GM23338 (cell line): ENCODE measurements around the gene IKBKE. TPM values are rescaled to one million over a fixed set of nuclear protein-coding genes. Genes with fewer than 3 reads are reported as not detected.

ENCODE experiments used
- ATAC-seq: fragments of 200-7000 bp; cut with Tn5 transposase; 3 replicates; pipeline ENCODE4 v1.9.1; 2020
- DNase-seq: peaks from one replicate; pipeline ENCODE4 v3.0.0-alpha.2; 2015; ENCODE audit warnings: low spot score
- H2AFZ ChIP-seq: fragments of 200-600 bp; sonication (generic); 2 replicates; pipeline ENCODE4 v1.8.0; 2016; ENCODE audit warnings: antibody characterized with exemption, mild to moderate bottlenecking, moderate library complexity
- H3F3A ChIP-seq: fragments of 200-600 bp; sonication (generic); replicated peaks from 2 replicates; pipeline ENCODE4 v1.8.0; 2017; ENCODE audit warnings: antibody characterized with exemption, mixed run types, low read depth
- H3K27ac ChIP-seq: fragments of 200-600 bp; sonication (generic); 2 replicates; pipeline ENCODE4 v1.6.1; 2016; ENCODE audit warnings: low read depth
- H3K27me3 ChIP-seq: fragments of 200-600 bp; sonication (generic); 2 replicates; pipeline ENCODE4 v1.8.0; 2016; ENCODE audit warnings: mild to moderate bottlenecking, mixed run types, moderate library complexity; ENCODE audit not compliant: insufficient read depth
- H3K36me3 ChIP-seq: fragments of 200-600 bp; sonication (generic); 2 replicates; pipeline ENCODE4 v1.8.0; 2016; ENCODE audit warnings: mild to moderate bottlenecking; ENCODE audit not compliant: insufficient read depth
- H3K4me1 ChIP-seq: fragments of 200-600 bp; sonication (generic); 2 replicates; pipeline ENCODE4 v1.8.0; 2016; ENCODE audit warnings: mild to moderate bottlenecking, moderate library complexity; ENCODE audit not compliant: insufficient read depth
- H3K4me2 ChIP-seq: fragments of 200-600 bp; sonication (generic); 2 replicates; pipeline ENCODE4 v1.7.1; 2017; ENCODE audit warnings: mixed run types
- H3K4me3 ChIP-seq: fragments of 200-600 bp; sonication (generic); 2 replicates; pipeline ENCODE4 v1.6.1; 2016; ENCODE audit warnings: mixed run types
- H3K79me2 ChIP-seq: fragments of 200-600 bp; sonication (generic); replicated peaks from 2 replicates; pipeline ENCODE4 v1.8.0; 2017; ENCODE audit warnings: mild to moderate bottlenecking; ENCODE audit not compliant: insufficient read depth
- H3K9me2 ChIP-seq: fragments of 200-600 bp; sonication (generic); 2 replicates; pipeline ENCODE4 v1.8.0; 2017; ENCODE audit not compliant: insufficient read depth
- H4K20me1 ChIP-seq: fragments of 200-600 bp; sonication (generic); replicated peaks from 2 replicates; pipeline ENCODE4 v1.8.0; 2017; ENCODE audit warnings: mild to moderate bottlenecking; ENCODE audit not compliant: insufficient read depth
- H3K27ac Mint-ChIP-seq: 2 replicates; pipeline ENCODE4 v1.8.0; 2020; ENCODE audit warnings: inconsistent platforms, mild to moderate bottlenecking, moderate library complexity, mixed read lengths
- H3K27me3 Mint-ChIP-seq: 3 replicates; pipeline ENCODE4 v1.8.0; 2022; ENCODE audit warnings: low read depth, mild to moderate bottlenecking, moderate library complexity, mixed read lengths, inconsistent platforms; ENCODE audit not compliant: insufficient read depth, poor library complexity
- H3K36me3 Mint-ChIP-seq: 3 replicates; pipeline ENCODE4 v1.8.0; 2021; ENCODE audit warnings: low read depth, mild to moderate bottlenecking, inconsistent platforms, moderate library complexity, mixed read lengths
- H3K4me1 Mint-ChIP-seq: 3 replicates; pipeline ENCODE4 v1.8.0; 2020; ENCODE audit warnings: mild to moderate bottlenecking, inconsistent platforms, mixed read lengths
- H3K4me3 Mint-ChIP-seq: 3 replicates; pipeline ENCODE4 v1.8.0; 2021; ENCODE audit warnings: moderate library complexity, mild to moderate bottlenecking, inconsistent platforms, mixed read lengths
- H3K9me3 Mint-ChIP-seq: 3 replicates; pipeline ENCODE4 v1.8.0; 2020; ENCODE audit warnings: moderate library complexity, mild to moderate bottlenecking, inconsistent platforms, mixed read lengths
- EZH2phosphoT487 ChIP-seq: fragments of 200-600 bp; sonication (generic); IDR thresholded peaks from one replicate; pipeline ENCODE4 v1.8.1; 2018; ENCODE audit warnings: antibody characterized with exemption; ENCODE audit not compliant: unreplicated experiment
- JUNB ChIP-seq: IDR thresholded peaks from one replicate; pipeline ENCODE4 v1.6.1; 2016; ENCODE audit warnings: antibody characterized with exemption; ENCODE audit not compliant: unreplicated experiment
- NANOG ChIP-seq: IDR thresholded peaks from 2 replicates; pipeline ENCODE4 v1.6.1; 2016; ENCODE audit warnings: antibody characterized with exemption, borderline replicate concordance
- STAT1 ChIP-seq: IDR thresholded peaks from one replicate; pipeline ENCODE4 v1.6.1; 2016; ENCODE audit warnings: antibody characterized with exemption; ENCODE audit not compliant: unreplicated experiment
- ZNF114 ChIP-seq: fragments of 250-450 bp; sonication (Bioruptor Pico); IDR thresholded peaks from 2 replicates; pipeline ENCODE4 v1.5.0; 2020; ENCODE audit warnings: mild to moderate bottlenecking, moderate library complexity
- ZNF331 ChIP-seq: fragments of 250-450 bp; sonication (Bioruptor Pico); IDR thresholded peaks from 2 replicates; pipeline ENCODE4 v1.5.0; 2020; ENCODE audit warnings: low read depth, mild to moderate bottlenecking, moderate library complexity
- ZNF462 ChIP-seq: fragments of 250-450 bp; sonication (Bioruptor Pico); IDR thresholded peaks from 2 replicates; pipeline ENCODE4 v1.5.0; 2020; ENCODE audit warnings: mild to moderate bottlenecking, moderate library complexity
- polyA plus RNA-seq: library from polyadenylated mRNA; unstranded; fragments of >200 nt; fragmentation: Nextera tagmentation; extraction: Ambion mirVana; gene quantifications from 2 replicates; pipeline ENCODE4 v1.2.1, GENCODE V29; 2016
- total RNA-seq: library from RNA; depleted of rRNA; stranded (reverse); fragments of >200 nt; shearing (Covaris generic); gene quantifications from 2 replicates; pipeline ENCODE4 v1.2.3, GENCODE V29; 2014

IKBKE gene
- total and polyA plus RNA-seq, 2 experiments from 2014 or later: 4.8 to 11.1 TPM

GRCh38 chr1:206447792-206448191 is 22.5 kb upstream of the IKBKE start (continued):
- TF ChIP-seq ZNF462 (no peak), NANOG (no peak), JUNB (no peak)

- no peak for ATAC-seq
- Histone ChIP-seq H3K36me3 (0 out of 2 replicates have a peak, but pooled peaks cover 4% of the 10 kb centered on the region), H4K20me1 (no peaks in the 10 kb centered on the region; the same call in 1 of the 2 replicates), H3K4me1 (no peaks in the 10 kb centered on the region), H3K4me3 (no peak overlapping the region), H3K27me3 (no peaks in the 10 kb centered on the region), H3K79me2 (no peaks in the 10 kb centered on the region), H3K4me2 (no peak overlapping the region), H3K27ac (no peak overlapping the region), H2AFZ (no peak overlapping the region), H3F3A (no peaks in the 10 kb centered on the region), H3K9me2 (no peaks in the 10 kb centered on the region)
- H3K9me3 Mint-ChIP-seq: no peaks in the 10 kb centered on the region; the same call in 2 of the 3 replicates
- H3K27me3 Mint-ChIP-seq: peaks cover 1% of the 10 kb centered on the region
- peaks cover 4% of the 10 kb centered on the region for H3K4me1 Mint-ChIP-seq
- H3K4me3 Mint-ChIP-seq: no peak overlapping the region
- H3K27ac Mint-ChIP-seq: no peak overlapping the region
- no peak for DNase-seq
- peaks cover 37% of the 10 kb centered on the region for H3K36me3 Mint-ChIP-seq
- TF ChIP-seq STAT1 (no peak), ZNF114 (CRISPR knock-in tag) (no peak)
Observed at GRCh38 chr1:206448471-206448870, 21.8 kb upstream of the IKBKE start.

DNA sequence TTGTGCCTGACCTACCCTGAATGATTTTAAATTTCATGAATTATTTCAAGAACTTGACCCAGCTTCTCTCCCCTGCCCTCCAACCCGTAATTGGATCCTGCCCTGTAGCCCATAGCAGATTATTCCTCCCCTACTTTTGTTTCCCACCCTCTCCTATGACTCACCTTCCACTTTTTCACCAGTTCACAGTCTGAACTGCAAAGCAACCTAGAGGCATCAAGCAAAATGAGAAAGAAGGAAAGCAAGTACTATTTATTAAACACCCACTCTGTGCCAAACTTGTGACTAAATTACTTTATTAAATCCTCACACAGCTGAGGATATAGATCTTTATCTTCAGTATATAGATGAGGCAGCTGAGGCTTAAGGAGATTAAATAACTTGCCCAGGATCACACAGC is 20.7 kb upstream of the IKBKE start:
- Histone ChIP-seq H3K4me1 (no peaks in the 10 kb centered on the region; the same call in 1 of the 2 replicates), H3K27ac (no peak overlapping the region), H3K4me2 (no peak overlapping the region), H2AFZ (no peak overlapping the region), H3K4me3 (no peak overlapping the region), H3K27me3 (no peaks in the 10 kb centered on the region), H3F3A (no peaks in the 10 kb centered on the region), H3K36me3 (0 out of 2 replicates have a peak, but pooled peaks cover 4% of the 10 kb centered on the region), H4K20me1 (no peaks in the 10 kb centered on the region; the same call in 1 of the 2 replicates), H3K9me2 (no peaks in the 10 kb centered on the region), H3K79me2 (no peaks in the 10 kb centered on the region)
- peaks cover 14% of the 10 kb centered on the region for H3K4me1 Mint-ChIP-seq
- H3K27me3 Mint-ChIP-seq: peaks cover 3% of the 10 kb centered on the region
- no peak overlapping the region; the same call in 1 of the 2 replicates for H3K27ac Mint-ChIP-seq
- H3K4me3 Mint-ChIP-seq: no peak overlapping the region
- H3K9me3 Mint-ChIP-seq: no peaks in the 10 kb centered on the region; the same call in 2 of the 3 replicates
- H3K36me3 Mint-ChIP-seq: peaks cover 35% of the 10 kb centered on the region
- TF ChIP-seq ZNF331: no peak
- TF ChIP-seq EZH2phosphoT487: no peak
- DNase-seq (no peak), ATAC-seq (no peak)
